Karpas-422 (cell line): ENCODE results near the gene RXRA. TPM values are rescaled to one million over a fixed set of nuclear protein-coding genes. Genes with fewer than 3 reads are reported as not detected.

Experiments
- DNase-seq: peaks from one replicate; pipeline ENCODE4 v3.0.0-alpha.2; 2015
- H2AFZ ChIP-seq: fragments of 200-600 bp; sonication (generic); 2 replicates; pipeline ENCODE4 v1.6.1; 2014; ENCODE audit warnings: antibody characterized with exemption, low read length, mixed read lengths
- H3K27ac ChIP-seq: fragments of 200-600 bp; sonication (generic); 2 replicates; pipeline ENCODE4 v1.5.1; 2014; ENCODE audit warnings: mild to moderate bottlenecking, low read length, moderate library complexity
- H3K27me3 ChIP-seq: fragments of 200-600 bp; sonication (generic); 2 replicates; pipeline ENCODE4 v1.6.1; 2014; ENCODE audit warnings: low read length, mixed read lengths
- H3K36me3 ChIP-seq: fragments of 200-600 bp; sonication (generic); 2 replicates; pipeline ENCODE4 v1.6.1; 2014; ENCODE audit warnings: low read length, mixed read lengths; ENCODE audit not compliant: insufficient read depth
- H3K4me1 ChIP-seq: fragments of 200-600 bp; sonication (generic); 2 replicates; pipeline ENCODE4 v1.6.1; 2014; ENCODE audit warnings: mild to moderate bottlenecking, low read length, mixed read lengths
- H3K4me2 ChIP-seq: fragments of 200-600 bp; sonication (generic); 2 replicates; pipeline ENCODE4 v1.6.1; 2014; ENCODE audit warnings: low read length, low read depth, mild to moderate bottlenecking; ENCODE audit not compliant: poor library complexity, severe bottlenecking
- H3K4me3 ChIP-seq: fragments of 200-600 bp; sonication (generic); 2 replicates; pipeline ENCODE4 v1.5.1; 2014; ENCODE audit warnings: mild to moderate bottlenecking, antibody characterized with exemption, low read length, mixed read lengths
- H3K79me2 ChIP-seq: fragments of 200-600 bp; sonication (generic); 2 replicates; pipeline ENCODE4 v1.6.1; 2014; ENCODE audit warnings: mild to moderate bottlenecking, low read length, mixed read lengths
- H3K9ac ChIP-seq: fragments of 200-600 bp; sonication (generic); 2 replicates; pipeline ENCODE4 v1.6.0; 2014; ENCODE audit warnings: low read length
- H3K9me2 ChIP-seq: fragments of 200-600 bp; sonication (generic), shearing (Covaris generic); replicated peaks from 2 replicates; pipeline ENCODE4 v1.6.0; 2014; ENCODE audit warnings: mild to moderate bottlenecking, low read length, moderate library complexity; ENCODE audit not compliant: insufficient read depth
- H3K9me3 ChIP-seq: fragments of 300-700, 200-600 bp; sonication (generic); 2 replicates; pipeline ENCODE4 v1.6.1; 2014; ENCODE audit warnings: low read length, mixed read lengths
- H4K20me1 ChIP-seq: fragments of 200-600 bp; sonication (generic); 2 replicates; pipeline ENCODE4 v1.6.1; 2014; ENCODE audit warnings: mild to moderate bottlenecking, antibody characterized with exemption, low read length, low read depth; ENCODE audit not compliant: insufficient read depth
- total RNA-seq: library from RNA; depleted of rRNA; stranded (reverse); fragments of >200 nt; shearing (Covaris generic); gene quantifications from 2 replicates; pipeline ENCODE4 v1.2.3, GENCODE V29; 2014; ENCODE audit warnings: low replicate concordance

Gene RXRA
- total RNA-seq, 1 experiment from 2014 or later, result not detected

- no peaks in the 10 kb centered on the region for H3K27me3 ChIP-seq
- no peak overlapping the region for H3K4me3 ChIP-seq
- DNase-seq, result no peak
- H3K4me2 ChIP-seq, result no peak overlapping the region
- H3K9me2 ChIP-seq, result no peaks in the 10 kb centered on the region
- no peak overlapping the region for H3K9ac ChIP-seq
- no peak overlapping the region for H2AFZ ChIP-seq
- no peaks in the 10 kb centered on the region for H3K36me3 ChIP-seq
- no peak overlapping the region for H3K27ac ChIP-seq
- H3K9me3 ChIP-seq, result no peaks in the 10 kb centered on the region
- no peaks in the 10 kb centered on the region for H3K4me1 ChIP-seq
- H4K20me1 ChIP-seq, result no peaks in the 10 kb centered on the region
- no peaks in the 10 kb centered on the region for H3K79me2 ChIP-seq
Measured at GRCh38 chr9:134314039-134314949, 12.0 kb upstream of the RXRA start.

GRCh38 chr9:134314950-134315715 lies 11.1 kb upstream of the RXRA start:
- Histone ChIP-seq H3K4me1 (no peaks in the 10 kb centered on the region), H3K4me2 (no peak overlapping the region), H3K36me3 (no peaks in the 10 kb centered on the region), H3K27me3 (no peaks in the 10 kb centered on the region), H3K79me2 (no peaks in the 10 kb centered on the region), H3K9me3 (no peaks in the 10 kb centered on the region), H3K27ac (no peak overlapping the region), H3K9me2 (no peaks in the 10 kb centered on the region), H2AFZ (no peak overlapping the region), H4K20me1 (no peaks in the 10 kb centered on the region), H3K9ac (no peak overlapping the region), H3K4me3 (no peak overlapping the region)
- no peak for DNase-seq

- H3K4me3 ChIP-seq, result no peak overlapping the region
- H3K79me2 ChIP-seq, result no peaks in the 10 kb centered on the region
- H2AFZ ChIP-seq, result no peak overlapping the region
- H3K36me3 ChIP-seq, result no peaks in the 10 kb centered on the region
- H3K27ac ChIP-seq, result no peak overlapping the region
- H3K9me2 ChIP-seq, result no peaks in the 10 kb centered on the region
- H3K9me3 ChIP-seq, result no peaks in the 10 kb centered on the region
- no peak for DNase-seq
- no peaks in the 10 kb centered on the region for H3K4me1 ChIP-seq
- no peaks in the 10 kb centered on the region for H4K20me1 ChIP-seq
- H3K9ac ChIP-seq, result no peak overlapping the region
- H3K4me2 ChIP-seq, result no peak overlapping the region
- H3K27me3 ChIP-seq, result no peaks in the 10 kb centered on the region
Measured at GRCh38 chr9:134315716-134316448, 10.4 kb upstream of the RXRA start.

- Histone ChIP-seq H3K9me3 (no peaks in the 10 kb centered on the region), H3K9me2 (no peaks in the 10 kb centered on the region), H3K4me2 (no peak overlapping the region), H3K27me3 (no peaks in the 10 kb centered on the region), H4K20me1 (no peaks in the 10 kb centered on the region), H3K79me2 (no peaks in the 10 kb centered on the region), H3K4me1 (no peaks in the 10 kb centered on the region), H3K9ac (no peak overlapping the region), H3K36me3 (no peaks in the 10 kb centered on the region), H3K4me3 (no peak overlapping the region), H2AFZ (no peak overlapping the region), H3K27ac (no peak overlapping the region)
- no peak for DNase-seq
Measured at GRCh38 chr9:134316449-134317160, 9.7 kb upstream of the RXRA start.

GRCh38 chr9:134317400-134317789 lies 8.9 kb upstream of the RXRA start:
- H3K4me2 ChIP-seq, result no peak overlapping the region
- H2AFZ ChIP-seq, result no peak overlapping the region
- no peak overlapping the region for H3K9ac ChIP-seq
- H3K4me1 ChIP-seq, result no peaks in the 10 kb centered on the region
- H4K20me1 ChIP-seq, result no peaks in the 10 kb centered on the region
- no peak for DNase-seq
- no peaks in the 10 kb centered on the region for H3K9me3 ChIP-seq
- H3K27me3 ChIP-seq, result no peaks in the 10 kb centered on the region
- H3K4me3 ChIP-seq, result no peak overlapping the region
- no peaks in the 10 kb centered on the region for H3K36me3 ChIP-seq
- H3K9me2 ChIP-seq, result no peaks in the 10 kb centered on the region
- no peaks in the 10 kb centered on the region for H3K79me2 ChIP-seq
- H3K27ac ChIP-seq, result no peak overlapping the region

GRCh38 chr9:134317790-134318414 lies 8.4 kb upstream of the RXRA start:
- no peaks in the 10 kb centered on the region for H3K79me2 ChIP-seq
- H3K4me2 ChIP-seq, result no peak overlapping the region
- H2AFZ ChIP-seq, result no peak overlapping the region
- no peaks in the 10 kb centered on the region for H3K9me2 ChIP-seq
- no peaks in the 10 kb centered on the region for H3K4me1 ChIP-seq
- H3K36me3 ChIP-seq, result no peaks in the 10 kb centered on the region
- no peaks in the 10 kb centered on the region for H3K27me3 ChIP-seq
- no peak overlapping the region for H3K4me3 ChIP-seq
- H3K9ac ChIP-seq, result no peak overlapping the region
- no peak overlapping the region for H3K27ac ChIP-seq
- no peak for DNase-seq
- H3K9me3 ChIP-seq, result no peaks in the 10 kb centered on the region
- H4K20me1 ChIP-seq, result no peaks in the 10 kb centered on the region

GRCh38 chr9:134318481-134318891 lies 7.8 kb upstream of the RXRA start:
- Histone ChIP-seq H3K9ac (no peak overlapping the region), H3K9me3 (no peaks in the 10 kb centered on the region), H3K9me2 (no peaks in the 10 kb centered on the region), H3K79me2 (no peaks in the 10 kb centered on the region), H4K20me1 (no peaks in the 10 kb centered on the region), H3K4me1 (no peaks in the 10 kb centered on the region), H3K4me3 (no peak overlapping the region), H3K27me3 (no peaks in the 10 kb centered on the region), H3K4me2 (no peak overlapping the region), H3K27ac (no peak overlapping the region), H2AFZ (no peak overlapping the region), H3K36me3 (no peaks in the 10 kb centered on the region)
- DNase-seq, result no peak
